Stomach (tissue), 4 donors: ENCODE results near the gene DMXL2.

Source experiments
- CTCF ChIP-seq, 7 experiments: fragments of 450-650 bp in 4 of 7; fragments of 200-600 bp in 3 of 7; sonication (generic) in 3 of 7; IDR thresholded peaks; one replicate each; pipeline ENCODE4 v1.5.1; 2016 to 2019; ENCODE audit warnings: antibody characterized with exemption in 7 of 7, control low read depth in 2 of 7, mild to moderate bottlenecking in 1 of 7
- POLR2A ChIP-seq, 4 donors: fragments of 450-650 bp; IDR thresholded peaks; one replicate each; pipeline ENCODE4 v1.6.1; 2016; ENCODE audit warnings: antibody characterized with exemption in 4 of 4, control low read depth in 2 of 4, mild to moderate bottlenecking in 1 of 4, moderate library complexity in 1 of 4

GRCh38 chr15:51625236-51625635 is 2.7 kb upstream of the DMXL2 start:
- TF ChIP-seq CTCF (IDR thresholded peaks at IDR 0.05) (no peak), POLR2A (IDR thresholded peaks at IDR 0.05) (no peak)
